Activated CD4-positive, alpha-beta T cell treated with anti-CD3 and anti-CD28 coated beads, Interleukin-2, amount 10 ng/mL, durations not matched to agents 24 days and 14 days (primary cell): ENCODE data around the gene VPS18. TPM values are rescaled to one million over a fixed set of nuclear protein-coding genes. Genes with fewer than 3 reads are reported as not detected.

Source experiments
- DNase-seq: peaks from one replicate; pipeline ENCODE4 v3.0.0; 2022
- H3K27ac Mint-ChIP-seq: one replicate; pipeline ENCODE4 v1.8.0; 2022; ENCODE audit warnings: mild to moderate bottlenecking, mixed read lengths
- H3K27me3 Mint-ChIP-seq: one replicate; pipeline ENCODE4 v1.8.0; 2022; ENCODE audit warnings: mixed read lengths
- H3K36me3 Mint-ChIP-seq: one replicate; pipeline ENCODE4 v1.8.0; 2022; ENCODE audit warnings: low read depth, mild to moderate bottlenecking, mixed read lengths
- H3K4me1 Mint-ChIP-seq: one replicate; pipeline ENCODE4 v1.8.0; 2021; ENCODE audit warnings: mixed read lengths
- H3K4me3 Mint-ChIP-seq: one replicate; pipeline ENCODE4 v1.8.0; 2022; ENCODE audit warnings: mild to moderate bottlenecking, moderate library complexity, mixed read lengths
- H3K9me3 Mint-ChIP-seq: one replicate; pipeline ENCODE4 v1.8.0; 2021; ENCODE audit warnings: mixed read lengths
- intact Hi-C: fragments of 100-400 bp; cut with micrococcal nuclease; formaldehyde crosslinking; loops from one replicate; pipeline ENCODE4 v1.15.1; 2023
- total RNA-seq: library from RNA; stranded (reverse); gene quantifications from 2 replicates; pipeline ENCODE4 v1.2.3, GENCODE V29; 2022

The VPS18 gene
- 11.2 and 11.3 TPM in 2 replicates for total RNA-seq

GRCh38 chr15:40893733-40894680 lies at the start of gene VPS18:
TSS of gene VPS18 (plus strand) at chr15:40894450. CDS start at chr15:40894769, 319 bp downstream.
- peaks cover 12% of the 10 kb centered on the region for H3K36me3 Mint-ChIP-seq
- H3K27ac Mint-ChIP-seq = peak within 1 kb of the TSS; percentile 95
- intact Hi-C loops = loop anchor here (1.0 to 5.0 kb wide), 7 partner anchors 15 to 327 kb away; partner anchors contain the start of genes CCDC32, DNAJC17, GCHFR and RAD51
- peaks cover 3% of the 10 kb centered on the region for H3K27me3 Mint-ChIP-seq
- H3K9me3 Mint-ChIP-seq = no peaks in the 10 kb centered on the region
- peak; percentile 100 for DNase-seq
- peak within 1 kb of the TSS; percentile 100 for H3K4me3 Mint-ChIP-seq
- H3K4me1 Mint-ChIP-seq = peaks cover 32% of the 10 kb centered on the region

GRCh38 chr15:40844696-40845030 lies 49.6 kb upstream of the VPS18 start:
- no peaks in the 10 kb centered on the region for H3K9me3 Mint-ChIP-seq
- H3K4me1 Mint-ChIP-seq = peaks cover 27% of the 10 kb centered on the region

GRCh38 chr15:40845036-40845435 lies 49.2 kb upstream of the VPS18 start:
- peaks cover 27% of the 10 kb centered on the region for H3K4me1 Mint-ChIP-seq
- H3K9me3 Mint-ChIP-seq = no peaks in the 10 kb centered on the region
- H3K4me3 Mint-ChIP-seq = peak overlapping the region; percentile 90
- H3K27ac Mint-ChIP-seq = peak overlapping the region; percentile 18
- DNase-seq = no peak
- H3K36me3 Mint-ChIP-seq = peaks cover 3% of the 10 kb centered on the region
- intact Hi-C loops = no loop called here
- peaks cover 19% of the 10 kb centered on the region for H3K27me3 Mint-ChIP-seq

More at GRCh38 chr15:40844696-40845030, 49.6 kb upstream of the VPS18 start:
- peaks cover 3% of the 10 kb centered on the region for H3K36me3 Mint-ChIP-seq
- no peak for DNase-seq
- intact Hi-C loops = loop anchor here (1.0 kb wide), 1 partner anchor 48 kb away; no protein-coding TSS in a partner anchor
- peak overlapping the region; percentile 18 for H3K27ac Mint-ChIP-seq
- H3K27me3 Mint-ChIP-seq = peaks cover 19% of the 10 kb centered on the region
- peak overlapping the region; percentile 90 for H3K4me3 Mint-ChIP-seq

- peak overlapping the region; percentile 47 for H3K4me3 Mint-ChIP-seq
- no peak for DNase-seq
- peaks cover 19% of the 10 kb centered on the region for H3K27me3 Mint-ChIP-seq
- no peak overlapping the region for H3K27ac Mint-ChIP-seq
- H3K4me1 Mint-ChIP-seq = peaks cover 27% of the 10 kb centered on the region
- peaks cover 3% of the 10 kb centered on the region for H3K36me3 Mint-ChIP-seq
- intact Hi-C loops = no loop called here
- no peaks in the 10 kb centered on the region for H3K9me3 Mint-ChIP-seq
Measured at GRCh38 chr15:40845511-40846284, 48.6 kb upstream of the VPS18 start.

- peaks cover 27% of the 10 kb centered on the region for H3K4me1 Mint-ChIP-seq
- peaks cover 14% of the 10 kb centered on the region for H3K27me3 Mint-ChIP-seq
- peaks cover 3% of the 10 kb centered on the region for H3K36me3 Mint-ChIP-seq
- intact Hi-C loops = no loop called here
- H3K9me3 Mint-ChIP-seq = no peaks in the 10 kb centered on the region
- no peak for DNase-seq
- H3K4me3 Mint-ChIP-seq = peak overlapping the region; percentile 17
- peak overlapping the region; percentile 2 for H3K27ac Mint-ChIP-seq
Measured at GRCh38 chr15:40846841-40847222, 47.4 kb upstream of the VPS18 start.

- intact Hi-C loops = no loop called here
- peak overlapping the region; percentile 2 for H3K27ac Mint-ChIP-seq
- no peaks in the 10 kb centered on the region for H3K9me3 Mint-ChIP-seq
- peaks cover 27% of the 10 kb centered on the region for H3K4me1 Mint-ChIP-seq
- H3K27me3 Mint-ChIP-seq = peaks cover 11% of the 10 kb centered on the region
- peak overlapping the region; percentile 17 for H3K4me3 Mint-ChIP-seq
- DNase-seq = peak; percentile 67
- H3K36me3 Mint-ChIP-seq = peaks cover 3% of the 10 kb centered on the region
Measured at GRCh38 chr15:40847223-40847961, 46.9 kb upstream of the VPS18 start.

- no peaks in the 10 kb centered on the region for H3K9me3 Mint-ChIP-seq
- intact Hi-C loops = no loop called here
- no peak for DNase-seq
- no peak overlapping the region for H3K27ac Mint-ChIP-seq
- no peaks in the 10 kb centered on the region for H3K36me3 Mint-ChIP-seq
- H3K4me1 Mint-ChIP-seq = peaks cover 22% of the 10 kb centered on the region
- no peak overlapping the region for H3K4me3 Mint-ChIP-seq
- H3K27me3 Mint-ChIP-seq = no peaks in the 10 kb centered on the region
Measured at GRCh38 chr15:40850576-40851112, 43.6 kb upstream of the VPS18 start.

- Mint-ChIP-seq H3K27me3 (no peaks in the 10 kb centered on the region), H3K36me3 (no peaks in the 10 kb centered on the region), H3K4me1 (peaks cover 8% of the 10 kb centered on the region), H3K27ac (no peak overlapping the region), H3K9me3 (no peaks in the 10 kb centered on the region), H3K4me3 (no peak overlapping the region)
- intact Hi-C loops = no loop called here
- no peak for DNase-seq
Measured at GRCh38 chr15:40852529-40852928, 41.7 kb upstream of the VPS18 start.

GRCh38 chr15:40853241-40853890 lies 40.9 kb upstream of the VPS18 start:
- DNase-seq = no peak
- peaks cover 7% of the 10 kb centered on the region for H3K4me1 Mint-ChIP-seq
- H3K36me3 Mint-ChIP-seq = no peaks in the 10 kb centered on the region
- H3K27me3 Mint-ChIP-seq = no peaks in the 10 kb centered on the region
- H3K4me3 Mint-ChIP-seq = no peak overlapping the region
- intact Hi-C loops = no loop called here
- no peaks in the 10 kb centered on the region for H3K9me3 Mint-ChIP-seq
- H3K27ac Mint-ChIP-seq = no peak overlapping the region

- no peak for DNase-seq
- Mint-ChIP-seq H3K4me3 (no peak overlapping the region), H3K27me3 (no peaks in the 10 kb centered on the region), H3K9me3 (no peaks in the 10 kb centered on the region), H3K36me3 (no peaks in the 10 kb centered on the region), H3K27ac (no peak overlapping the region), H3K4me1 (peaks cover 10% of the 10 kb centered on the region)
- intact Hi-C loops = no loop called here
Measured at GRCh38 chr15:40854161-40854560, 40.1 kb upstream of the VPS18 start.

- Mint-ChIP-seq H3K27me3 (peaks cover 3% of the 10 kb centered on the region), H3K9me3 (no peaks in the 10 kb centered on the region), H3K36me3 (no peaks in the 10 kb centered on the region), H3K4me3 (no peak overlapping the region), H3K27ac (no peak overlapping the region), H3K4me1 (peaks cover 15% of the 10 kb centered on the region)
- no peak for DNase-seq
- intact Hi-C loops = no loop called here
Measured at GRCh38 chr15:40855706-40856234, 38.5 kb upstream of the VPS18 start.

- Mint-ChIP-seq H3K27me3 (peaks cover 3% of the 10 kb centered on the region), H3K4me3 (no peak overlapping the region), H3K9me3 (no peaks in the 10 kb centered on the region), H3K4me1 (peaks cover 15% of the 10 kb centered on the region), H3K36me3 (no peaks in the 10 kb centered on the region), H3K27ac (no peak overlapping the region)
- intact Hi-C loops = loop anchor here (1.0 kb wide), 2 partner anchors 38 to 294 kb away; partner anchors contain the start of gene VPS18
- no peak for DNase-seq
Measured at GRCh38 chr15:40856746-40857145, 37.5 kb upstream of the VPS18 start.
